ENCODE results near the gene GYG2.
"Not testable (repeated sequence)": the region's sequence is repeated elsewhere in the genome, so short reads cannot be mapped to it uniquely, and the experiment has no call there.

The GYG2 gene

GRCh38 chrX:2863646-2864045 is 34.9 kb downstream of the GYG2 start:
- no peak overlapping the region for H3K27ac ChIP-seq
- DNase-seq (ENCODE audit: low read depth, low spot score): no peak

DNA sequence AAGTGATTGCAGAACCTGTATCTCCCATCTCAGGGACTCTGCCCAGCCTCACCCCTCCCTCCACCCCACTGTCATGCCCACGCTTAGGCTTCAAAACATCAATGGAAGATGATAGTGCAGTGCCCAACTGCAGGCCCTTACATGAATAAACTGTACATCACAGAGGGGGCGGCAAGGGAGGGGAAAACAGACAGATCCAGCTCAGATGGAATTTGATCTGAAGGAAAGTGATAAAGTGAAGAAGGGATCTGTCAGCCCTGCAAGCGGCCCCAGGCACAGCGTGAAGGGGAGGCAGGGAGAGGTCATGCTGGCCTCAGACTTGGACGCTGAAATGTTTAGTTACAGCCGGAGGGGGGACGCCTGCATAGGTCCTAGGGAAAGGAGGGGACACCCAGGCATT is 38.5 kb downstream of the GYG2 start:
- no peak for DNase-seq (ENCODE audit: low read depth, low spot score)

DNA sequence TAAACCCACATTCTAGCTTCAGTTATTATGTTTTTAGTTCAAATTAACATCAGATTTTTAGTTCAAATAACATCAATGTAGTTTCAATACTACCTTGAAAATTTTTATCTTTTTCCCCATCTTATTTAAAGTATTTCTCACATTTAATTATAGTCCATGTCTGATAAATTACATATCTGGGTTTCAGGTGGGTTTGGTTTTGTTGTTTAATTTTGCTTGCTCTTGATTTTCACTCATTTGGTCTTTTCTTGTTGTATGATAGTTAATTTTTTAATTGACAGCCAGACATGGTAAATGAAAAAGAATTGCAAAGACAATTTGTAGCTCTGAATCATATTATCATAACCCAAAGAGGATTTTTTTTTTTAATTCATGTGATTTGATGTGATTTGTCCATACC is 41.9 kb downstream of the GYG2 start:
- DNase-seq (ENCODE audit: low read depth, low spot score): no peak
- no peak overlapping the region for H3K27ac ChIP-seq

More for the DNA sequence above, 38.5 kb downstream of the GYG2 start:
- H3K27ac ChIP-seq: no peak overlapping the region

DNA sequence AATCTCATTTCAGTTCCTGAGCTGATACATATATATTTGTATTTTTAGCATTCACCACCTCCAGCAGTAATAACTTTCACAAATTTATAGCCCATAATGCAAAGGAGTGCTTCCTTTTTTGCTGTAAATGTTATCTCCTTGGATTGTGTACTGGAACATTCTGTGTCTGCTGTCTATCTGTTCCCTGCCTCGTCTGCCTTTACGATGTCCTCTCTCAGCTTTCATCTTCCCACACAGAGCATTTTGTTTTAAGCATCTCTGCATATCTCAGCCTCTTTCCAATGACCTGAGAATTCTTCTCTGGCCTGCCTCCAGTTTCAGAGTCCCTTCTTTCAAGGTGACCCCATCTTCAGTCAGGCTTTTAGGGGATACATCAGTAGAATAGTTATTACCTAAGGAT is 43.1 kb downstream of the GYG2 start:
- DNase-seq (ENCODE audit: low read depth, low spot score): no peak
- no peak overlapping the region for H3K27ac ChIP-seq

DNA sequence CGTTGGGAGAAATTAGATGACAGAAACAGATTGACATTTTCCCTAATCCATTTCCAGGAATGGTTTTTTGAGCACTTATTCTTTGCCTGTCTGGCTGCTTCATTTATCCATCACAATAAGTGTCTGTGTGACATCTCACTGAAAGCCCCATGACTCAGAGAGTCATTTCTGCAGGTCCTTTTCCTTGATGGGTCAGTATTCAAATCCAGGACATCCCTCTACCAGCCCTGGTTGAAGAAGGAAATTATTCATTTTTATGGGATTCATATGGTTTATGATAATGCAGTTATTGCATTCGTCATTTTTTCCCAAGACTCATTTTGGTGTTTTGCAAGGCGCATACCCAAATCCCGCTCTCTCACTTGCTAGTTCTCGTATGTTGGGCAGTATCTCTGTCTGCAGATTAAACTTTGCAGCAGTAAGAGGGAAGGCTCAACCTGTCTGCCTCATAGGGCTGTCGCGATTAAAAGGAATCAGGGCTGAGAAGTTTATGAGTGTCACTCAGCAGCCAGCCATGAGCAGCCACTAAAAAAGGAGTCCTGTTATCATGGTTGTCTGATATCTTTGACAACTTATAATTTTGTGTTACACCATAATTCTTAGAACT is 44.0 kb downstream of the GYG2 start:
- no peak for DNase-seq (ENCODE audit: low read depth, low spot score)
- H3K27ac ChIP-seq: no peak overlapping the region

- no peak overlapping the region for H3K27ac ChIP-seq
- no peak for DNase-seq (ENCODE audit: low read depth, low spot score)
These were observed 45.7 kb downstream of the GYG2 start for GRCh38 chrX:2874222-2875135.

- DNase-seq (ENCODE audit: low read depth, low spot score): no peak
These were observed 46.4 kb downstream of the GYG2 start for GRCh38 chrX:2875136-2875481.

GRCh38 chrX:2875798-2876399 is 47.2 kb downstream of the GYG2 start:
- H3K27ac ChIP-seq: no peak overlapping the region
- no peak for DNase-seq (ENCODE audit: low read depth, low spot score)

More at GRCh38 chrX:2875136-2875481, 46.4 kb downstream of the GYG2 start:
- H3K27ac ChIP-seq: no peak overlapping the region

- no peak for DNase-seq (ENCODE audit: low read depth, low spot score)
- H3K27ac ChIP-seq: no peak overlapping the region
These were observed 49.8 kb downstream of the GYG2 start for GRCh38 chrX:2878563-2878962.

- no peak for DNase-seq (ENCODE audit: low read depth, low spot score)
These were observed 50.9 kb downstream of the GYG2 start for GRCh38 chrX:2879670-2880069.

DNA sequence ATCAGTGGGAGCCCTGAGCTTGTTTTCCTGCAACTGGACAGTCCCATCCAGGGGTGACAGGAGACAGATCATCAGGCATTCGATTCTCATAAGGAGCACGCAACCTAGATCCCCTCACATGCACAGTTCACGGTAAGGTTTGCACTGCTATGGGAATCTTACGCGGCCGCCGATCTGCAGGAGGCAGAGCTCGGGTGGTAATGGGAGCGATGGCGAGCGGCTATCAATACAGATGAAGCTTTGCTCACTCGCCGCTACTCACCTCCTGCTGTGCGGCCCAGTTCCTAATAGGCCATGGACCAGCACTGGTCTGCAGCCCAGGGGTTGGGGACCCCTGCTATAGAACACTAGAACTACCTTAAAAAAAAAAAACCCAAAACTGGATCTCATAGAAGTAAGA is 55.0 kb downstream of the GYG2 start:
- no peak for DNase-seq (ENCODE audit: low read depth, low spot score)
- no peak overlapping the region for H3K27ac ChIP-seq

More at GRCh38 chrX:2879670-2880069, 50.9 kb downstream of the GYG2 start:
- H3K27ac ChIP-seq: no peak overlapping the region

DNA sequence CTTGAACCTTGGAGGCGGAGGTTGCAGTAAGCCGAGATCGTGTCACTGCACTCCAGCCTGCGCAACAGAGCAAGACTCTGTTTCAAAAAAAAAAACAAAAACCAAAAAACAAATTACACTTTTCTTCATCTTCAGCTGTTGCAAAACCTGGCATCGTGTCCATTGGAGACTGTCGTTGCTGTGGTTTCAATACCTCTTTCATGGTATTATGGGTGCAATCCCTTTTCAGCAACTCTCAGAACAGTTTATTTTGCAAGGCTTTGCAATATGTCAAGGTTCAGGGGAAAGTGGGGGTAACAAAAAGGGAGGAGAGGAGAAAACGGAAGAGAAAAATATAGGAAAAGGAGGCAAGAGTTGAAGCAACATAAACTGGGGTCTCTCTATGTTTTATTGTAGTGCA is 59.6 kb downstream of the GYG2 start:
- DNase-seq (ENCODE audit: low read depth, low spot score): no peak
- H3K27ac ChIP-seq: no peak overlapping the region

- no peak for DNase-seq (ENCODE audit: low read depth, low spot score)
- no peak overlapping the region for H3K27ac ChIP-seq
These were observed 60.4 kb downstream of the GYG2 start for GRCh38 chrX:2889045-2889605.

DNA sequence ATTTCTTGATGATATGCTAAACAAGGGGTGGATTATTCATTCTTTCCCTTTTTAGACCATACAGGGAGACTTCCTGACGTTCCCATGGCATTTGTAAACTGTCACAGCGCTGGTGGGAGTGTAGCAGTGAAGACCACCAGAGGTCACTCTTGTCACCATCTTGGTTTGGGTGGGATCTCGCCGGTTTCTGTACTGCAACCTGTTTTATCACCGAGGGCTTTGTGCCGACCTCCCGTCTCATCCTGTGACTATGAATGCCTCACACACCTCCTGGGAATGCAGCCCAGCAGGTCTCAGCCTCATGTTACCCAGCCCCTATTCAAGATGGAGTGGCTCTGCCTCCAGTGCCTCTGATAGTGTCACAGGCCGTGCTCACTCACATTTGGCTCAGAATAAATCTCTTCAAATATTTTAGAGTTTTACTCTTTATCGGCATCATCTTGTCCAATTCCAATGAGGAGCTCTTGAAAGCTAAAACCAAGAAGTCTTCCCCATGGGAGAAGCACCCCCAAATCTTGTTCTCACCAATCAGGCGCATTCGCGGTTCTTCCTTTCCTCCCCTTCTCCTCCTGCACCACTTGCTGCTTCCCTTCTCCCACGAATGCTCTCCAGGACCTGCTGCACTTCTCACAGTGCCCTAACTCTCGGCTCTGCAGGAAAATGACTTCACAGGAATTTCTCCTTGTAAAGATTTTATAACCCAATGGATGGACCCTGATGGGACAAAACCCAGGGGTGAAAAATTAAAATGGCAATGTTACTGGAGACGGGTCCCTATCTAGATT is 61.2 kb downstream of the GYG2 start:
- H3K27ac ChIP-seq; DNase-seq (ENCODE audit: low read depth, low spot score): not testable (repeated sequence)

DNA sequence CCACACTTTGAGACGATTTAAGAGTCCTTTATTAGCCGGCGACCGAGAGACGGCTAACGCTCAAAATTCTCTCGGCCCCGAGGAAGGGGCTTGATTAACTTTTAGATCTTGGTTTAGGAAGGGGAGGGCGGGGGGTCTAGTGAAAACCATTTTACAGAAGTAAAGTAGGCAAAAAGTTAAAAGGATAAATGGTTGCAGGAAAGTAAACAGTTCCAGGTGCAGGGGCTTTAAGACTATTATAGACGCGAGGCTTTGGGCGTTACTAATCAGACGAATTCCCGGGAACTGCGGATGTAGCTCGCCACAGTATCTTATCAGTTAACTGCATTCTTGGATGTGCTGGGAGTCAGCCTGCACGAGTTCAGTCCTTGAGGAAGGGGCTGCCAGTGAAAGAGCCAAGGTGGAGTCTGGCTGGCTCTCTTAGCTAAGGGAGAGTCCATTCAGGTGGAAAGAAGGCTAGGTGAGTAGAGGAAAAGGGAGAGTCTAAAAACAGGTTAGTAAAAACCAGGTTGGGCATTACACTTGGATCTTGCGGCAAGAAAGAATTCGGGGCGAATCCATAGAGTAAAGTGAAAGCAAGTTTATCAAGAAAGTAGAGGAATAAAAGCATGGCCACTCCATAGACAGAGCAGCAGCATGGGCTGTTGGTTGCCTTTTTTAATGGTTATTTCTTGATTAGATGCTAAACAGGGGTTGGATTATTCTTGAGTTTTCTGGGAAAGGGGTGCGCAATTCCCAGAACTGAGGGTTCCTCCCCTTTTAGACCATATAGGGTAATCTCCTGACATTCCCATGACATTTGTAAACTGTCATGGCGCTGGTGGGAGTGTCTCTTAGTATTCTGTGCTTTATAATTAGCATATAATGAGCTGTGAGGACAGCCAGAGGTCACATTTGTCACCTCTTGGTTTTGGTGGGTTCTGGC is 62.1 kb downstream of the GYG2 start:
- H3K27ac ChIP-seq; DNase-seq (ENCODE audit: low read depth, low spot score): not testable (repeated sequence)

DNA sequence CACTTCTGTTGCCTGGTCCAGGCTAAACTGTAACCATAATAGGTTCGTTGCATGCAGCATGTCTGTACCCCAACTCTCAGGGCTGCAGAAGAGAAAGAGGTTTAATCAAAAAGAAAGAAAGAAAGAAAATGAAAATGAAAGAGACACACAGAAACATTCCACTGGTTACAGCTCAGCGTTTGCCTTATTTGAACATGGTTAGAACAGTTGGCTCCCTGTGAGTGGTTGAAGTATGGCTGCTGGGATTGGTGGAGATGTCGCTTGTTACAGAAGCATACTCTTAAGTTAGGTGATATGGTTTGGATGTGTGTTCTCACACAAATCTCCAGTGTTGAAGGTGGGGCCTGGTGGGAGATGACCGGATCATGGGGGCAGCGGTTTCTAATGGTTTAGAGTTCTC is 64.1 kb downstream of the GYG2 start:
- H3K27ac ChIP-seq: no peak overlapping the region
- DNase-seq (ENCODE audit: low read depth, low spot score): no peak

DNA sequence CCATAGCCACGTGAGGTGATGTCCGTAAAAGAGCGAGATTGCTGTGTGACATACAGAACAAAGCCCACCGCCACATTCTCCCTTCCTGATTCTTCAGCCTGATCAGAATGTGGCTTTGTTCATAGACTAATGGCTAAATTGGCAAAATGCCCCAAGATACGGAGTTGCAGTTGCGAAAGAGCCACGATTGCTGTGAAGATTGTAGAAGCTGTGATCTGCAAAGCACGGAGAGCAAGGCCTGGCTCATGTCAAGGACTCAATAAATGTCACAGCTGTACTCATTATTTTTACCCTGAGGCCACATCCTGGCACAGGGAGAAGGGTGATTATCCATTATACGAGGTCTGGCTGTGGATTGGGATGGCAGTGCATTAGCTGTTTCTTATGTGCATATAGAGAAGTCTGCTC is 66.2 kb downstream of the GYG2 start:
- no peak overlapping the region for H3K27ac ChIP-seq
- DNase-seq (ENCODE audit: low read depth, low spot score): no peak

- peak overlapping the region; percentile 56 for H3K27ac ChIP-seq
- DNase-seq (ENCODE audit: low read depth, low spot score): no peak
These were observed 68.6 kb downstream of the GYG2 start for GRCh38 chrX:2897311-2897689.
